GM12874 (cell line): ENCODE measurements around the gene GTSE1.
A peak's percentile ranks its signal among the peaks of the same experiment; 100 is the strongest.

Experiments
- TF ChIP-seq, protein P1 (sequence below): IDR thresholded peaks from 2 replicates; pipeline ENCODE4 v1.5.1; 2011; ENCODE audit warnings: low read depth, mild to moderate bottlenecking, control low read depth, low read length, moderate library complexity; ENCODE audit not compliant: insufficient read depth

The GTSE1 gene

DNA sequence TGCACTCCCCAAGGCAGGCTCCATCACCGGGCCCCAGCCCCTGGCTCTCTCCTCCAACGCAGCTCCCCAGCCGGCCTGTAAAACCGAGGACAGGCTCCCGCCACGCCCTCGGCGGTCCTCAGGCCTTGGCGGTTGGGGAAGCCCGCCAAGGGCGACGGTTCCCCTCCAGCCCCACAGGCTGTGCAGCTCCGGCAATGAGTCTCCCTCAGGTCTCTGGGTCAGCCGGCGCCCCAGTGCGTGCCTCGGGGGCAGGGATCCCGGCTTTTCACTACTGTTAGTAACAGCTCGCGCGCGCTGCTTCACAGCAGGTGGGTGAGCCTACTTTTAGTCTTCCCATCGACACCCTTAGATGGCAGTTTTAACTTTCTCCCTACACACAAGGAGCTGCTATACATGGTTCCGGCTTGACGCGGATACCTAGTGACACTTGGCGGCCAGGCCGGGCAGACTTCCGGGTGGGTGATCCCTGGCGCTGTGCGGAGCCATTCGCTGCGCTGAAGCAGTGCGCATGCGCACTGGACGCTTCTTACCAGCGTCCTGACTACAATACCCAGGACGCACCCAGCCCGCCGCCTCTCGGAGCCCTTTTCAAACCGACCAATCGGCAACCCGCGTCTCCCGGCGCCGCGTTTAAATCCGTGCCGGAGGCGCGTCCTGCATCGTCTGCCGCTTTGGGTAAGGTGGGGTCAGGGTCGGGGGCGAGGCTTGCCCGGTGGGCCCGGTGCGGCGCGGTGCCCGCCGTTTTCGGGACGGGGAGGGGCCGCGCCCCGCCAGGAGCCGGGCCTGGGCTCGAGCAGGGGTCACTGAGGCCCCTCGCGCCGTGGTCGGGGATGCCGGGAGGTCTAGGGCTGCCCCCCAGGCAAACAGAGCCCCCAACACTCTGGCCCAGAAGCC, at the start of gene GTSE1:
GTSE1 (plus strand) TSS at position 614 of the 894 bp plus-strand sequence. CDS start 531 bp downstream, outside the sequence.
- TF ChIP-seq, protein P1, sequence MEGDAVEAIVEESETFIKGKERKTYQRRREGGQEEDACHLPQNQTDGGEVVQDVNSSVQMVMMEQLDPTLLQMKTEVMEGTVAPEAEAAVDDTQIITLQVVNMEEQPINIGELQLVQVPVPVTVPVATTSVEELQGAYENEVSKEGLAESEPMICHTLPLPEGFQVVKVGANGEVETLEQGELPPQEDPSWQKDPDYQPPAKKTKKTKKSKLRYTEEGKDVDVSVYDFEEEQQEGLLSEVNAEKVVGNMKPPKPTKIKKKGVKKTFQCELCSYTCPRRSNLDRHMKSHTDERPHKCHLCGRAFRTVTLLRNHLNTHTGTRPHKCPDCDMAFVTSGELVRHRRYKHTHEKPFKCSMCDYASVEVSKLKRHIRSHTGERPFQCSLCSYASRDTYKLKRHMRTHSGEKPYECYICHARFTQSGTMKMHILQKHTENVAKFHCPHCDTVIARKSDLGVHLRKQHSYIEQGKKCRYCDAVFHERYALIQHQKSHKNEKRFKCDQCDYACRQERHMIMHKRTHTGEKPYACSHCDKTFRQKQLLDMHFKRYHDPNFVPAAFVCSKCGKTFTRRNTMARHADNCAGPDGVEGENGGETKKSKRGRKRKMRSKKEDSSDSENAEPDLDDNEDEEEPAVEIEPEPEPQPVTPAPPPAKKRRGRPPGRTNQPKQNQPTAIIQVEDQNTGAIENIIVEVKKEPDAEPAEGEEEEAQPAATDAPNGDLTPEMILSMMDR, result no peak

DNA sequence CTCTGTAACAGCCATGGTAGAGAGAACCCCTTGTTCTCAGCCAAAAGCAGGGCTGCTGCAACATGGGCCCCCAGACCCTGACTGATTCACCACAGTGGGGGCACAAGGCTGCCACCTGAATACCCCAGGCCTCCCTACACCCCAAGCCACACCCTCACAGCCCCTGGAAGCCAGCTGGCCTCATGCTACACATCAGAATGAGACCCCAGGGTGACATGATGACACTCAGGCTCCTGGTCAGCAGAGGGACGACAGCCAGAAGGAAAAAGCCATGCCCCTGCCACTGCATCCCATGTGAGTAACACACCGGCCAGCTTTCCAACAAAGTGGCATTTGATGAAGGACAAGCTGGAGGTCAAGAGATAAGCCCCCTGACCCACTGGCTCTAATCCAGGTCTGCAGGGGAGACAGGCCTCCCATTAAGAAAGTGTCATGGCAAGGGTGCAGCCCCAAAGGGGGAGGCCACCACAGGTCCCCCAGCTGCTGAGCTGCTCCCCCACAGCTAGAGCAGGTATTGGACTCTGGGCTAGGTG, 49.2 kb upstream of the GTSE1 start:
- TF ChIP-seq, protein P1, result no peak

GRCh38 chr22:46250035-46250782, 46.5 kb upstream of the GTSE1 start, which contains the start of gene CDPF1:
Gene CDPF1, minus strand, starts transcription at chr22:46250293. Its CDS starts 2,009 bp downstream, at chr22:46248284.
- TF ChIP-seq, protein P1, result 0 out of 2 replicates have a peak, but pooled peaks have one; percentile 17

DNA sequence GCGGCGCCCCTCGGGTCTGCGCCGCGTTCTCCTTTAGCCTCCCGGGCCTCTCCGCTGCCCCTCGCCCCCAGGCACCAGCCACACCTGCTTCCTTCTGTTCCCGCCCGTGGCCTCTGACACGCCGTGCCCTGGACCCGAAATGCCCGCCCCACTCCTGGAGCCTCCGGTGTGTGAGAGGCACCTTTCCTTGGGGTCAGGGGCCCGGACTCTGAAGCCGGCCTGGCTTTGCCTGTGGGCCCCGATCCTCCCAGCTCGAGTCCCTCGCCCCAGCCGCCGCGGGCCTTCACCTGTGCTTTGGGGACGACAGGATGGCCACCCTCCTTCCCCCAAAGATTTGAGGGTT, 45.9 kb upstream of the GTSE1 start:
- TF ChIP-seq, protein P1, result no peak

GRCh38 chr22:46251266-46251665, 45.4 kb upstream of the GTSE1 start:
- TF ChIP-seq, protein P1, result no peak

DNA sequence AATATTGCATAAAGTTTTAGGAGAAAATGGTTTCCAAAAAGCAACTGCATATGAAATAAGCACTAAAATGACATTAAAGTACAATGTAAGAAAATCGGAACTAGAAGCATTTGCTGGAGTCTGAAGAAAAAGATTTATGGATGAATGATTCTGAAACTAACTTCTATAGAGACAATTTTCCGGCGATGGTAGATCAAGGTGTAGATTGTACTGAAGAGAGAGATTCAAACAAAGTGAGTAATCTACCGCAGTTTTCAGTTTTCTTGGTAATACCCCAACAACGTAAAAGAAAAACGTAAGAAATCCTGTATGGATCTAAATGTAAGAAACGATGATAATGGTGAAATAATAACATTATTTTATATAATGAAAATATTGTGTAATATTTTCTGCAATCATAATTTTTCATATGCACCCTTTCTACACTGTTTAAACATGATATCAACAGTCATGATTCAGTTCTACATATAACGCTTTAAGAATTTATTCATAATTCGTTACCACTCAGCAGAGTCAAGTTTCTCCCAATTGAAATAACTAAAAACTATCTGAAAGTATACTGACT, 44.8 kb upstream of the GTSE1 start:
- TF ChIP-seq, protein P1, result no peak
